HG03469 (cell line): ENCODE measurements around the gene KCNAB1.
"Not testable (repeated sequence)": the region's sequence is repeated elsewhere in the genome, so short reads cannot be mapped to it uniquely, and the experiment has no call there.

Experiments used
- ATAC-seq: cut with Tn5 transposase; IDR thresholded peaks from one replicate; pipeline ENCODE4 v1.9.1; 2021; ENCODE audit warnings: mild to moderate bottlenecking, moderate library complexity, moderate number of reproducible peaks; ENCODE audit not compliant: unreplicated experiment

The KCNAB1 gene

DNA sequence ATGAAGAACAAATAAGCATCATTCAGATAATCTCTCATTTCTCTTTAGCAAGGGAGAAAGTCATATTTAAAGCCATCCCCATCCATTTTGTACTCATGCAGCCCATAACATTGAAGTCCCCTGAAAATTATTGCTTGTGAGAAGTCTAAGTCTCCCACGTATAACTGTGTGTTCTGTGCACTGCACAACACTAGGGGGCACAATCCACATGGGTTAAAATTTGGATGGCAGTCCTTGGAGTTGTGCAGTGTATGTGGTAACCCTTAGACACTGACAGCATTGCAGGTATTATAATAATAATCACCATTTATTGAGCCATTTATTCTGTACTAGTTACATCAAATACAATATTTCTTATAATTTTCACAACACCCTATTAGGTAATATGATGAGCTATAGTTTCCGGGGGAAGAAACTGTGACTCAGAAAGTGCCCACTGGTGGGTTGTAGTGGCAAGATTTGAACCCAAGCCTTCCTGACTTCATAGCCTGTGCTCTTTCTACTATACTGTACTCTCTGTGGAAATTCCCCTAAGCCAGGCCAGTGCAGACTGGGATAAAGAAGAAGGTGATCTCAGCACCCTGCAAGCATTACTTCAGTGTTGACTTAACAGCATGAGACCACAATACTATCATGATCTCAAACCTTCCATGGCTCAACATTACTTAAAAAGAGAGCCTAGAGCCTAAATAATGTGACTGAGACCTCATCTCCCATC is 15.7 kb downstream of the KCNAB1 start:
- ATAC-seq = no peak

DNA sequence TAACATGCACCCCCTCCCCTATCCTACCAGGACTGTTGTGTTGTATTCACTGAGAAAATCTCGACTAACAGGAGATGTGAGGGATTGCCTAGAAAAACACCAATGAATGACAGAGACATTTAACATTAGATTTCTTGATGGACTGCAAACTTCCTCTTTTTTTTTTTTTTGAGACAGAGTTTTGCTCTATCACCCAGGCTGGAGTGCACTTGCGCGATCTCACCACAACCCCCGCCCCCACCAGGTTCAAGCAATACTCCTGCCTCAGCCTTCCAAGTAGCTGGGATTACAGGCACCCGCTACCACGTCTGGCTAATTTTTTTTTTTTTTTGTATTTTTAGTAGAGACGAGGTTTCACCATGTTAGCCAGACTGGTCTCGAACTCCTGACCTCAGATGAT is 17.0 kb downstream of the KCNAB1 start:
- not testable (repeated sequence) for ATAC-seq

DNA sequence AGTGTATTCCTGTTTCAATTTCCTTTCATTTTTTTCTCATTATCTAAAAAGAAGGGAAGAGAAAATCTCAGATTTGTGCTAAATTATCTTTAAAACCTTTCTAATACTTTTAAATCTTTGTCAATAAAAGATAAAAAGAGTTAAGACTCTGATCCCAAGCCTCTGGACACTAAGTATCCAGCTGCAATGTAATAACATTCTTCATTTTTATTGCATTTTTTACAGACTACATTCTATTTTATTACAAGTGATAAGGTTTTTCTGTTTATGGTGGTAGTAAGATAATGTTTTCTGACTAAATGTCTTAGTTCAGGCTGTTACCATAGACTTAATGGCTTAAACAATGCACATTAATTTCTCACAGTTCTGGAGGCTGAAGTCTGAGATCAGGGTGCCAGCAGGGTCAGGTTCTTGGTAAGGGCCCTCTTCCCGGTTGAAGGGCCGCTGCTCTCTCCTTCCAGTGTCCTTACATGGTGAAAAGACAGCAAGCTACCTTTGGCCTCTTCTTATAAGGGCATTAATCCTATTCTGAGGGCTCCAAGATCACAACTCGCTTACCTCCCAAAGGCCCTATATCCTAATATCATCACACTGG is 19.7 kb downstream of the KCNAB1 start:
- ATAC-seq = no peak

DNA sequence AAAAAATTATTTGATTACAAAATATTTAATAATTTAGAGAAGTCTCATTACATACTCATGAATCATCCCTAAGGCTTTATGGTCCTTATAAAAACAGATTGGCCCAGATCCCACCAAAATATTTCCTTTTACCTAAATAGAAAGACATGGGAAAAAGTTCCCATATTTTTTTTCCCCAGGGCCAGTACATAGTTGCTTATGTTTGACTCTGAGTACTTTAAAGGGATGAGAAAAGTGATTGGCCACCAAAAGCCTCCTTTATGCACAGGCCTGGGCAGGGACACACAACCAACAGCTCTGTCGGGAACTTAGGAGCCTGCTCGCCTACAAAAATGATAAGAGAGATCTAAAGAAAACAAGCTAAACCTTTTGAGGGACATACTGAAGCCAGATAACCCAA is 22.3 kb downstream of the KCNAB1 start:
- ATAC-seq = no peak

DNA sequence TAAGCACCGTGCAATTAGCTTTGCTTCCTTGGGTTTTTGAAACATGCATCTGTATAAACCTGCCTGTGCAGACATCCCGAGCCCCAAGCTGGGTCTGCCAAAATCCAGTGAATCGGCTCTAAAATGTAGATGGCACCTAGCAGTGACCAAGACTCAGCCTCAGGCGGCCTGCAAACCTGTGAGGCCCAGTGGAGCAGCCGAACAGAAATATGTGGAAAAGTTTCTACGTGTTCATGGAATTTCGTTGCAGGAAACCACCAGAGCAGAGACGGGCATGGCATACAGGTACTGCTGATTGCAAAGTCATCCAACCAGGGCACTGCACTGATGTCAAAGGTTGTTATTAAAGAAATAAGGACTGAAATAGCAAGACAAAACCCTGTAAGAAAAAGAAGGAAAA is 22.8 kb downstream of the KCNAB1 start:
- no peak for ATAC-seq

DNA sequence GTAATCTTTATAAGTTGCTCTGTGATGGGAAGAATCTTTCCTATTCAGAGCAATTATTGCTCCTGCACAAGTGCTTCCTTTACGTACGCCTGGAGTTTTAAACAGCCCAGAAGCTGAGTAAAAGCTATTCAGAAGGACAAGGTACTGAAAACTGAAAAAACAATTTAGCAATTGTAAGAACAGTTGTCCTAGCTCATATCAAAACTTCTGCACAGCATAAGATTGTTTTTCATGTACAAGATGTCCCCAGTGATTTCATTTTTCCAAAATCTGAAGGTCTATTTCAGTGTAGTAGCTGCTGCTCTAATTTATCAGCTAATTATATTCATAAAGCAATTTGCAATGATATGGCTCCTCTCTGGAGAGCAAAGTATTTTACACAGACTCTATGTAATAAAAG is 23.7 kb downstream of the KCNAB1 start:
- no peak for ATAC-seq

DNA sequence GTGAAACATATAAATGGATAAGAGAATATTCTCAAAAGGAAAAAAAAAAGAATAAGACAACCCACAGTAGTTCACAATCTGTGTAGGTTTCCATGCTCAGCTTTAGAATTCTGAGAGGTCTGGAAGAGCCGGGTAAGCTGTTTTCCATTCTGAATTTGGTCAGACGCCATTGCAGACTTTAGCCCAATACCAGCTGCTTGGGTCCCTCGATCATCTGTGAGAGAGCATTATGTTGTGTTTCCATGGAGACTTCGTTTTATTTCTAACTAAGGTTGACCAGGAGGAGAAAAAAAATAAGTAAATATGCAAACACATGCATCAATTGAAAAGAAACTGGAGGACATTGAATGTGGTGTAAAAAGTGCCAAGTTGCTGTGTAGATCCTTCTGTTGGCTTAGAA is 25.5 kb downstream of the KCNAB1 start:
- no peak for ATAC-seq

DNA sequence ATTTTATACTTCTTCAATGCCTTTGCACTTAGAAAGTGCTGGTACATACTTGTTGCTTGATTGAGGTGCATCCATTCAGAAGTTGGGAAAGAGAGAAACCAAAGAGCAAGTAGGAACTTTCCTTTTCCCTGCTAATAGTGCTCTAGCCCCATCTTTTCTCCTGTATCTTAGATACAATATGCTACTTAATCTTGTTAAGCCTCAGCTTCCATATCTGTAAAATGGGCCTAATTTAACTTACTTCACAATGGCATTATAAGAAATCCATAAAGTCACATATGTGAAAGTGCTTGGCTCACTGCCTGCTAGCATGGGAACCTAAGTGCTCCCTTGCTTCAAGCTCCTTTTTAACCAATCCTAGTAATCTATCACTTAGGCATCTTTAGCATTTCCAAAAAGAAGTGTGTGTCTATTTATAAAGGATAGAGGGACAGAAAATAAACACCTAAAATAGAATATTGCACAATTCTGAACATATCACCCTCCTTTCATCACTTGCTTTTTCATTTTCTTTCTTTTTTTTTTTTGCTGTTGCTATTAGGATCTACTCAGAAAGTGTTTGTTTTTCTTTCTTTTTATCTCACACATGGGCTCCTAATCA is 28.1 kb downstream of the KCNAB1 start:
- no peak for ATAC-seq

DNA sequence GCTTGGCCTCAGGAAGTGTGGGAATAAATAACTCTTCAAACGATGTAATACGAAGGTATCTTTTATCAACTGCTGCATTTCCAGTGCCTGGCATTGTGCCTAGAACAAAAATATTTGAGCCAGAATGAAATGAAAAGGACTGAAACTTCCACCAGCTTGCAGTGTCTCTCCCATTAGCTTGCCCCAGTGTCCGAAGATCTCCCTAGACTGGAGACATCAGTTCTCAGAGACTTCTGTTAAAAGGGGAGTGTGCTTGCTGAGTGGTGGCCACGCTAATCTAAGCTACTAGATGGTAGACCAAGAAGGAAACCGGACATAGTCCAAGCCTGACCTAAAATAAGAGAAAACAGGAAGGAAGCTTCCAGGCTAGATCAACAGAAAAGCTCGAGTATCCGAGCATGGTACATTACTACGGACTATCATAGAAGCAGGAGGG is 28.6 kb downstream of the KCNAB1 start:
- no peak for ATAC-seq

DNA sequence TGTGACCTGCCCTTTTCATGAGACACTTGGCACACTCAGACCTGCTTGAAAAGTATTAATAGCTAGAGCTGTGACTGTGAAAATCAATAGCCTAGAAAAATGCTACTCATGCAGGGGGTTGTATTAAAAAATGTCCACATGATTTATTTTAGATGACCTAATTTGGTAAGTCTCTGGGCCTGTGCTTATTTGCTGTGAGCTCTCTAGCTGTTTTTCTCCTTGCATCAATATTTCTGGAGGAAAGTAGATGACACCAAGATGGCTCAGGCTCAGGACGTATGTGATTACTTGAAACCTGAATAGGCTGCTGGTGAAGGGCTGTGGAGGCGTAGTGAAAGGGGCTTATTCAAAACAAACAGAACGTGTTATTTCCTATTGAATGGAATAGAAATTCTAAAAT is 29.5 kb downstream of the KCNAB1 start:
- no peak for ATAC-seq

DNA sequence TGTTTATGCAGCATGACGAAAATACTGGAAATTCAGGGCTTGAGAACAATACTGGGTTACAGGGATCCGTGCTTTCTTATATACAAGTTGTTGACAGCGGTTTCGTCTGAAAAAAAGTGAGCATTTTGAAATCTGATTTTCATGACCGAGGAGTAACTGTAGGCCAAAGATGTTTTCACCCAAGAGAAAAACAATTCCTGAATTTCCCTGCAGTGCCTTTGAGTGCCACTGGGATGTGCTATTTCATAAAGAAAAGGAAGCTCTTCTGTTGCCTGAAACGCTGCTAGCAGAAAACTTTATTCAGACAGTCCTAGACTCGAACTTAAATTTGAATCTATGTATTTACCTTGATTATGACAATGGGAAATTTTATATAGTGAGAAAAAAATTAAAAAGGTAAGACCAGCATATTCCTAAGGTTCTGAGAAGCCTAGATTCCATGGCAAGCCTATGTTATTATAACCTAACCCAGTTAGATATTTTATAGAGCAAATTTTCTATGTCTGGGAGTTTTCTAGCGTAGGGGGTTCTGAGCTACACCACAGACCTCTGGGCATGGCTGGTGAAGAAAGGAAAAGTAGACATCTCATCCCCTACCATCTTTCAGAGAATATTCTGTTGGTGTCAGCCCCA is 30.2 kb downstream of the KCNAB1 start:
- ATAC-seq = peak; percentile 62

DNA sequence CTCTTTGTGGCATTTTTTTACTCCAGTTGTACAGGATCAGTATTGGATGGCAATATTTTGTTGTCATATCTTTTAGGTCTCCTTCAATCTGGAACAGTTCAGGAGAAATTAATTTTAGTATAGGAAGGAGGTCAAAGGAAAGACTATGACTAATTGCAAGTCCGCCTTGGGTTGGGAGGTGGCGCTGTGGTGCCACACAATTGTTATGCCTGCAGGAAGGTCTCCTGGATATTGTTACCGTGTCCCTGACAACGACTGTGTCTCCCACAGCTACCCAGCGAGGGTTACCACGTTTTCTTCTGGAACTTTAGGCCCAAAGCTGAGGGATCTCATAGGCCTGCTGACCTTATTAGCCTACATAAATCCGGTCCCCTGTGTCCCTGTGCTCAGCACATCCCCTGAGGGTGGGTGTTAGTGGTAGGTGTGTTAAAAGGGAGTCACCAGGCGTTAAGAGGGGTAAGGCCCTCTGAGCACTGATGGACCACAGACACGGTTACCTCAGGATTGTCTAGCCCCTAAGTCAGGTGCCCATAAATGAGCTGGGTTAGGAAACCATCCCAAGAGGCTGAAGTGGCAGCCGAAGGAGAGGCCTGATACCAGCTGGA is 31.5 kb downstream of the KCNAB1 start:
- peak; percentile 50 for ATAC-seq

DNA sequence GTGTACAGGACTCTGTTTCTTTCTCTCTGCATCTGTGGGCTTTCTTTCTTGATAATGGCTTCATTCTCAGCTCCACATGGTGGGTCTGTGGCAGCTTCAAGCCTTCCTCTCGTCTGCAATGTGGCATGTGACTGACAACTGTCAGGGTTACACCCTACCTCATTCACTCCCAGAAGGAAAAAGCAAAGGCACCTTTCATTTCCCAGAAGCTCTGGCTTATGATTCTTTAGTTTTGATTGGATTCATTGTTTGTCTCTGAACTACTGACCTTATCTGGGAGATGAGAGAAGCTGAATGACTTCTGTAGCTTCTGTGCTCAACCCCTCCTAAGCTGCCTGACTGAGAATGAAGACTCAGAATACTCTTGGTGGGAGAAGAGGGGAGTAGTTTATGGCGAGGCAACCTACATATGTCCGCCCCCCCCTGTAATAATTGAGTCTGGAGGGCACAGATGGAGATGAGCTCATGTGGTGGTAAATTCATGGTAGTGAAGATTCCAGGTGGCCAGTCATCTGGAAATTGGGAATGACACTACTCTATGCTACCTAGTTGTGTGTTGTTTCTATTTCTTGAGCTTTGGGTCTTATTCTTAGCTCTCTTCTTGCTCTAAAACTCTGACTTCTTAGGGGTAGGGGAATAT is 38.4 kb downstream of the KCNAB1 start:
- ATAC-seq = no peak

DNA sequence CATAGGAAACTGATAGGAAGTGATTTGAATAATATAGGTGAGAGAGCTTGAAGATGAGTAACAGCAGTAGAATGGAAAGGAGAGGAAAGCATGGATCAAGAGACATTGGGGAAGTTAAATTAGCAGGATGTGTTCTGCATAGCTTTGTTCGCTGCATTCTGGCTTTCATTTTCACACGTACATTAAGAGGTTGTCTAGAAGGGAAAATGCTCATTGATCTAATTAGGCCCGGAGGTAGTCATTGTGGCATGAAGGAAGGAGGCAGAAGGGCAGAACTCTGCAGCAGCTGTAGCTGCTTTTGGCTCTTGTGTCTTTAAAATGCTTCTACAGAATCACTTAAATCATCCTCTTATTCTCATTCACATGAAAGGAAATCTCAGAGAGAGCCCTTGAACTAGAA is 40.3 kb downstream of the KCNAB1 start:
- ATAC-seq = peak; percentile 78

DNA sequence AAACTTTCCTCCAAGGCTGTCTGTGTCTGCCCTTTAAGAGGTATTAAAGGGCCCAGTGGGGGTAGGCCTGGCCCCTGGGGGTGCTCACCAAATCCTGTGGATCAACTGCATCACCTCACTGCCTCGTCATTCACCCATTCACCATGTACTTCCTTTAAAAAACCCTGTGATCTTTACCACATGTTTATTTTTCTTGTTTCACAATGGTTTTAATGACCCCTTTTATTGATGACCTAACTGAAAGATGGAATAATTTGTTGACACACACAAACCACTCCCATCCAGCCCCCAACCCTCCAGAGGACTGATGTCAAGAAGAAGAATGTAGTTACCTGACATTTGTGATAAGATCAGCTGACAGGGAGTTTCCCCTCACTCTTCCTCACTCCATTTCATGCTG is 40.8 kb downstream of the KCNAB1 start:
- no peak for ATAC-seq

DNA sequence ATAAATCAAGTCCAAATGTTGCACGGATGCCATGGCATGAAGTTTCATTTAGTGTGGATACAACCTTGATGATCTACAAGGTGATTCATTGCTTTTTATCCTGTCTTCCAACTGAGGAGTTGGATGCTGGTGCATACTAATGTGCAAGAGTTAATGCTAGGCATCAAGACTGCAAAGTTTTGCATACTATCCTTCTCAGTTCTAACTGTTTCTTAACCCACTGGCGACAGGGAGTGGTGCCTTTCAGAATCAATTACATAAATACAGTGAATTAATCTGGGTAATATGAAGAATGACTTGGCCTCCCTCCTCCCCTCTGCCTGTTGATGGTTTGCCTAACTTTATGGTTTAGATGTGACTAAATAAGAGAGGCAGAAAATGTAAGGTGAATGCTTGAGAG is 43.5 kb downstream of the KCNAB1 start:
- no peak for ATAC-seq

DNA sequence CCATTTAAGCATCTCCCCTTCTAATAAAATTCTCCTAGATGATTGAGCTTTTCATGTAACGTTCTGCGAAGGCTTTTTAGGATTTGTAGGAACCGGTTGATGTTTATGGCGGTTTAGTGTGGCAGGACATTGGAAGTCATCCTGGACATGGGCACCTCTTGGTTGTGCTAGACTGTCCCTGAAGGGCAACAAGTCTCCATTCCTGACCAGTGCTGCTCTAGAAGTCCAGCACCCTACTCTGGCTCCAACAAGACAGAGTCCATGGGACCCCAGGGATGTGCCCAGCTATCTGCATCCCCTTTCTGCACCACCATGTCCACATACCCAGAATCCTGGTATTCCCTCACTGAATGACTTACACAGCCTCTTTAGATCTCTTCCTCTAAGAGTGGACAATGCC is 46.4 kb downstream of the KCNAB1 start:
- no peak for ATAC-seq

DNA sequence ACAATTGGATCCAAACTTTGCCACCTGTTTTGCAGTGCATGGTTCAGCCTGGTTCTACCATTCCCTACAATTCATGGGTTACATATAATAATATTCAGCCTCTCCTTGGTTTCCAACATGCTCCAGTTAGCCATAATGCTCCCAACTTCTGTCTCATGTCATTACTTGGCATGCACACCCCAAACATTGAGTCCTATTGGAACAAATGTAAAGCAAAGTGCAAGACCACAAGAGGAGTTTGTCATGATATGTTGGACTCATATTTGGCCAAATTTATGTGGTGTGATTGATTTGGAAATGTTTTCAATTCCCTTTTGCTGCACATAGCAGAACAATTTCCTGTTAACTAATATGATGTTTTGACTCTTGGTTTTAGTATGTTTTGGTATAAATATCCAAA is 50.2 kb downstream of the KCNAB1 start:
- ATAC-seq = no peak

DNA sequence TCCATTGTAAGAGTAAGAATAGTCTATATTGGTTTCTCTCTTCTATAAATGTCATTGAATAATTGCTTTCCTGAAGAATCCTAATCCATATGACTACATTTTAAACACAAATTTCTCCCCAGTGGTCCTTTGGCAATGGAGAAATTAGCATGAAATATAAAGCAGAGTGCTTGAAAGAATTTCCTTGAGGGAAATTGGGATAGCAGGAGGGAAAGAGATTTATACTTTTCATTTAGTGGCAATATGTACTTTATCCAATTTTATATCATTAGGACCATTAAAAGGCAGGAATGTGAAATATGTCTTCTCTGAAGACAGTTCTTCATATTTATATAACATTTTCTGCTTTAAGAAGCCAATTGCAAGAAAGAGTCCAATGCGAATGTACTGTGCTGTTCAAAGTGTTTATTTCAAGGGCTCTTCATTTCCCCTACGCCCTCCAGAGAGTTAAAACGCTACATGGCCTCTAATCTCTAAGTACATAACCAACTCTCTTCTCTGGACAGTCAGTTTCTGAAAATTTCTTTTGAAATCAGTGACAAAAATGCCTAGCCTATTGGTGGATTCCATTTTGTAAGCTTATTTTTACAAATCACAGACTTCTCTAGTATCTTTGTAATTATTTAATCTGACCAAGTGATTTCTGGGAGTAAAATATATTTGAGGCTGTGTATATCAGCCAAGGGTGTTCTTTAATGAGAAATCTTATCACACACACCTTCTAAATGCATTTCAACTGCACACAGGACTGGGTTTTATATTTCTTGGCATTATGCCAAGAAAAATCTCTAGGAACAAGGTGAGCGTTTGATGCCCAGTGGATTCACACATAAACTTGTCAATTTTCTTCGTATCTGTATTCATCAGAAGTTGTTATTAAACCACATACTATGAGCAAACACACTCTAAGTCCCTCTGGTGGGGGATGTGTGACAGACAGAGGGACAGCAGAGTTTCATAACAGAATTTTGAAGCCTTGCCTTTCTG is 51.2 kb downstream of the KCNAB1 start:
- ATAC-seq = no peak

DNA sequence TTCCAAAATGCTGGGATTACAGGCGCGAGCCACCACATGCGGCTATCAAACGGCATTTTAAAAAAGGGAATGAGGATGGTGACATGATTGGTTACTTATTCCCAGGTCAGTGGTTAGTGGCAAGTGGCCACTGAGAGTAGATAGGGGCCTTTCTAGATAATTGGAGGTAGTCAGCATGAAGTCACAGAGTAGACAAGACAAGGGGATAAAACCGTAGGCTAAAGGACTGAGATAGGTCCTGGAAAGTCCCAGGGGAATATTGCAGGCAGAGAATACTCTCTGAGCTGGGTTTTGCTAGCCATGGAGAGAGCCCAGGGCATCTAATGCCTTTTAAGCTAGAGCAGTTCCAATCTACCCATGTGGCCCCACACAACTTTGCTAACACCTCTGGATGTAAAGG is 52.2 kb downstream of the KCNAB1 start:
- ATAC-seq = no peak
